BE2C (cell line): ENCODE results near the gene MCM5.

Experiments
- DNase-seq: peaks from one replicate; pipeline ENCODE4 v3.0.0-alpha.2; 2020
- H3K27me3 ChIP-seq: fragments of 250-450 bp; sonication (Bioruptor Pico); 2 replicates; pipeline ENCODE4 v1.5.1; 2020; ENCODE audit warnings: mild to moderate bottlenecking
- H3K36me3 ChIP-seq: fragments of 250-450 bp; sonication (Bioruptor Pico); 2 replicates; pipeline ENCODE4 v1.5.1; 2020; ENCODE audit warnings: mild to moderate bottlenecking
- H3K4me1 ChIP-seq: fragments of 250-450 bp; sonication (Bioruptor Pico); 2 replicates; pipeline ENCODE4 v1.5.1; 2020
- H3K4me3 ChIP-seq: 2 replicates; pipeline ENCODE4 v1.5.1; 2011; ENCODE audit warnings: low read depth, low read length
- H3K9me3 ChIP-seq: fragments of 250-450 bp; sonication (Bioruptor Pico); 2 replicates; pipeline ENCODE4 v1.5.1; 2020
- TF ChIP-seq, protein P1 (sequence below): IDR thresholded peaks from 2 replicates; pipeline ENCODE4 v1.5.1; 2012; ENCODE audit warnings: mild to moderate bottlenecking, low read depth, low read length

MCM5 gene

DNA sequence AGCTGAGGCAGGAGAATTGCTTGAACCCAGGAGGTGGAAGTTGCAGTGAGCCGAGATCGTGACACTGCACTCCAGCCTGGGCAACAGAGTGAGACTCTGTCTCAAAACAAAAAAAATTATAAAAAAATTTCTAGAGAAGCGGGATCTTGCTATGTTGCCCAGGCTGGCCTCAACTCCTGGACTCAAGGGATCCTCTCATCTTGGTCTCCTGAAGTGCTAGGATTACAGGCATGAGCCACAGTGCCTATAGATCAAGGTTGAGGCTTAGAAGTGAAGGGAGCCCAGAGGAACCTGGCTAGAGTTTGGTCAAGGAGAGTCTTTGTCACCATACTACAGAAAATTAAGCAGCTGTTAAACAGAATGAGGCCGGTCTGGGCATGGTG is 1.4 kb upstream of the MCM5 start:
- H3K36me3 ChIP-seq = peaks cover 24% of the 10 kb centered on the region
- TF ChIP-seq, protein P1, sequence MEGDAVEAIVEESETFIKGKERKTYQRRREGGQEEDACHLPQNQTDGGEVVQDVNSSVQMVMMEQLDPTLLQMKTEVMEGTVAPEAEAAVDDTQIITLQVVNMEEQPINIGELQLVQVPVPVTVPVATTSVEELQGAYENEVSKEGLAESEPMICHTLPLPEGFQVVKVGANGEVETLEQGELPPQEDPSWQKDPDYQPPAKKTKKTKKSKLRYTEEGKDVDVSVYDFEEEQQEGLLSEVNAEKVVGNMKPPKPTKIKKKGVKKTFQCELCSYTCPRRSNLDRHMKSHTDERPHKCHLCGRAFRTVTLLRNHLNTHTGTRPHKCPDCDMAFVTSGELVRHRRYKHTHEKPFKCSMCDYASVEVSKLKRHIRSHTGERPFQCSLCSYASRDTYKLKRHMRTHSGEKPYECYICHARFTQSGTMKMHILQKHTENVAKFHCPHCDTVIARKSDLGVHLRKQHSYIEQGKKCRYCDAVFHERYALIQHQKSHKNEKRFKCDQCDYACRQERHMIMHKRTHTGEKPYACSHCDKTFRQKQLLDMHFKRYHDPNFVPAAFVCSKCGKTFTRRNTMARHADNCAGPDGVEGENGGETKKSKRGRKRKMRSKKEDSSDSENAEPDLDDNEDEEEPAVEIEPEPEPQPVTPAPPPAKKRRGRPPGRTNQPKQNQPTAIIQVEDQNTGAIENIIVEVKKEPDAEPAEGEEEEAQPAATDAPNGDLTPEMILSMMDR = no peak
- H3K9me3 ChIP-seq = no peaks in the 10 kb centered on the region
- no peak for DNase-seq
- no peak overlapping the region for H3K4me3 ChIP-seq
- no peaks in the 10 kb centered on the region for H3K4me1 ChIP-seq
- no peaks in the 10 kb centered on the region for H3K27me3 ChIP-seq

DNA sequence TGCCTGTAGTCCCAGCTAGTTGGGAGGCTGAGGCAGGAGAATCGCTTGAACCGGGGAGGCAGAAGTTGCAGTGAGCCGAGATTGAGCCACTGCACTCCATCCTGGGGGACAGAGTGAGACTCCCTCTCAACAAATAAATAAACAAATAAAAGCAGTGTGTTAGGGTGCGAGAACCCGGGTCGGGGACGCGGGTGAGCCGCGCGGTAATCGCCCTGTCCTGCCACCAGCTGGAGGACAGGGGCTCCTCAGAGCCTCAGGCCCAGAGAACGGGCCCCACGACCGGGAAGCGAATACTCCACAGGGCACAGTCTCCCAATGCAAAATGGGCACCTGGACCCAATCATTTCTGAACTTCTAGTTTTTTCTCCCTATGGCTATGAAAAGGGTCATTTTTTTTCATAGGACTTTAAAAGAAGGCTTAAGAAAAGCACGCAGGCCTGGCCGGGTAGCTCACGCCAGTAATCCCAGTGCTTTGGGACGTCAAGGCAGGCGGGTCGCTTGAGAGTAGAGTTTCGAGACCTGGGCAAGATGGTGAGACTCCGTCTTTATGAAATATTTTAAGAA is 744 bp upstream of the MCM5 start:
- no peaks in the 10 kb centered on the region for H3K27me3 ChIP-seq
- TF ChIP-seq, protein P1 = no peak
- H3K9me3 ChIP-seq = no peaks in the 10 kb centered on the region
- H3K36me3 ChIP-seq = peaks cover 28% of the 10 kb centered on the region
- DNase-seq = no peak
- no peaks in the 10 kb centered on the region for H3K4me1 ChIP-seq
- H3K4me3 ChIP-seq = peak overlapping the region; percentile 98

DNA sequence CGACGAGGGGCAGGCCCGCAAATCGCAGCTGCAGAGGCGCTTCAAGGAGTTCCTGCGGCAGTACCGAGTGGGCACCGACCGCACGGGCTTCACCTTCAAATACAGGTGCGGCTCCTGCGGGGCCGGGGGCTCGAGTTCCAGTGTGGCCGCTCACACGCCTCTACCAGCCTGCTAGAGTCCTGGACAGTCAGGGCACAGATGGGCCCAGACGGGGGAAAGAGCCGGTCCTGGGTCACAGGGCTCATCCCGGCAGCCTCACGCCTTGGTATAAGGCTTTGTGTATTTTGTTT is 506 bp downstream of the MCM5 start:
- Histone ChIP-seq H3K4me1 (no peaks in the 10 kb centered on the region), H3K27me3 (no peaks in the 10 kb centered on the region), H3K9me3 (no peaks in the 10 kb centered on the region), H3K36me3 (peaks cover 41% of the 10 kb centered on the region), H3K4me3 (peak overlapping the region; percentile 98)
- DNase-seq = no peak
- TF ChIP-seq, protein P1 = no peak

DNA sequence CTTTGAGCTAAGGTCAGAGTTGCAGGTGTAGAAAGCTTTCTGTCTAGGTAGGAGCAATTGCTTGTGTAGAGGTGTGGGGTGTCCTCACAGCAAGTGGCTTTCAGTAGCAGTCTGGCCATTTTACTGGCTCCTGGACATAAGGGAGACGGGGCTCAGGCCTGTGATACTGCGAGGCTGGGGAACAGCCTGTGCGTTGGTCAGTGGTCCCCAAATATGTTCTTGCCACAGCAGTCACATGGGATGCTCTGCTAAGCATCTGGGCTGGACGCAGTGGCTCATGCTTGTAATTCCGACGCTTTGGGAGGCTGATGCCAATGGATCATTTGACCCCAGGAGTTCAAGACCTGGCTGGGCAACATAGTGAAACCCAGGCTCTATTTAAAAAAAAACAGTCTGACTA is 1.9 kb downstream of the MCM5 start:
- no peaks in the 10 kb centered on the region for H3K4me1 ChIP-seq
- DNase-seq = no peak
- H3K4me3 ChIP-seq = no peak overlapping the region
- TF ChIP-seq, protein P1 = no peak
- H3K9me3 ChIP-seq = no peaks in the 10 kb centered on the region
- no peaks in the 10 kb centered on the region for H3K27me3 ChIP-seq
- H3K36me3 ChIP-seq = peaks cover 54% of the 10 kb centered on the region

DNA sequence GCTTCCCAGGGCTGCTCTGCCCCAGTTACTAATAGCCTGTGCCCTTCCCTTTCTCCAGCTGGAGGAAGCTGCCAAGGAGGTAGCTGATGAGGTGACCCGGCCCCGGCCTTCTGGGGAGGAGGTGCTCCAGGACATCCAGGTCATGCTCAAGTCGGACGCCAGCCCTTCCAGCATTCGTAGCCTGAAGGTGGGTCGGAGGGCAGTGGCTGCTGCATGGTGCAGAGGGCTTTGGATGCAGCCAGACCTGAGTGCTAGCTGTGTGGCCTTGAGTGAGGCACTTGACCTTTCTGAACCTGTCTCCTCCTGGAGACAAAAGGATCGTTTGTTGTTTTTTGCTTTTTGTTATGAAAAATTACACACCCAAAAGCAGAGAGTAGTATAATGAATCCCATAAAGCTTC is 3.4 kb downstream of the MCM5 start:
- Histone ChIP-seq H3K4me1 (no peaks in the 10 kb centered on the region), H3K4me3 (no peak overlapping the region), H3K9me3 (no peaks in the 10 kb centered on the region), H3K36me3 (peaks cover 69% of the 10 kb centered on the region), H3K27me3 (no peaks in the 10 kb centered on the region)
- no peak for DNase-seq
- TF ChIP-seq, protein P1 = no peak

DNA sequence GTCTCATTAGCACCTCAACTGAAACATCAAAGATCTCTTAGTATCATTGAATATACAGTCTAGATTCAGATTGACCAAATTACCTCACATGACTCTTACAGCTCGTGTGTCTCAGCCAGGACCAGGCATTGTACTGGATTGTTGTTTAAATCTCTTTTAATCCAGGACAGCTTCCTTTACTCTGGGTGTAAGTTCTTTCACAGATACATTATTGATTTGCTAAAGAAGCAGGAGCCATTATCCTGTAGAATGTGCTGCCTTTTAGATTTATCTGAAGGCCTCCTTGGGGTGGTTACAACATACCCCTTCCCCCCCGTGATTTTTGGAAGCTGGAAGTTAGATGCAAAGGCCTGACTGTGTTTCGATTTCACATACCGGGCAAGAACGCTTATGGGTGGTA is 4.2 kb downstream of the MCM5 start:
- H3K4me1 ChIP-seq = no peaks in the 10 kb centered on the region
- TF ChIP-seq, protein P1 = no peak
- DNase-seq = no peak
- H3K36me3 ChIP-seq = peaks cover 74% of the 10 kb centered on the region
- H3K27me3 ChIP-seq = no peaks in the 10 kb centered on the region
- H3K4me3 ChIP-seq = no peak overlapping the region
- no peaks in the 10 kb centered on the region for H3K9me3 ChIP-seq
